GM21381 (cell line): Measurements from ENCODE around the gene INO80.

Experiments used
- ATAC-seq: cut with Tn5 transposase; IDR thresholded peaks from one replicate; pipeline ENCODE4 v1.9.1; 2021; ENCODE audit warnings: mild to moderate bottlenecking, moderate library complexity; ENCODE audit not compliant: unreplicated experiment

The INO80 gene

DNA sequence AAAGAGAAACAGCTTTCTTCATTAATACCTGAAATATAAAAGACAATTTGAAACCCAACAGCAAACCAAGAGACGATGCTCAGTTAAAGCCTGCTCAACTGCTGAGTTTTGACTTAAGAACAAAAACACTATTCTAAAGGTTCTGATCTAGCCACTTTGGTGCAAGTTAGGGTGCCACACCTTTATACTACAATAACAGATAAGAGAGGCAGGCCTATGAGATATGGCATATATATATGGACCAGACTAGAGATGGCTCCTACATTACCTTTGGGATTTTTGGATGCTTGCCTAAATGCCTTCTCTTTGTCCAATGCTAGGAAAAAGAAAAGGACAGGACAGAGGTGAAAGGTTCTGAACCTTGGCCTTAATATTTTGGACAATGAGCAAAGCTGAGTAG is 68.6 kb downstream of the INO80 start:
- ATAC-seq: no peak

DNA sequence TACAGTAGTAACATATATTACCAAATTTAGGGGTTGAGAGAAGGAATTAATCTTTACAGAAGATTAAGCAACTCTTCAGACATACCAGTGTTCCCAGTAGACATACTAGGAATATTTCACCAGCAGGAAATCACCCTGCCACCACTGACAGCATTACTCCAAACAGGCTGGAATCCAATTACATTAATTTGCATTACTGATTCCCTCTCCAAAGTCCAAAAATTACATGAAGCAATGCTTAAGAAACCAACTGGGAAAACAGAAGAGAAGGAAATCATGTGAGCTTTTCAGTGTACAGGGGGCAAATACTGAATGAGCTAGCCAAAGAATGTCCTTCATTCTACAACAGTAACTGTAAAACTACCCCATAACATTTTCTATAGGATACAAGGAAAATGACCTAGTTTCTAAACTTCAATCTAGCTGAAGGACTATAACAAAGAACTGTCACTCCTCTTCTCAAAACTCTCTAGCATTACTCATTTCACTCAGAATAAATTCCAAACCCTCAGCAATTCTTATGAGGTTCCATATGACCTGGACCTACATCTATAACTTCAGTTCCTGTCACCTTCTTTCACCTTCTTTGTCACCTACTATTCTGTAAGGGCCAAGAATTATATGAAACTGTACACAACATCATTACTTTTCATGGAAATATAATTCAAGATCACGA is 72.7 kb downstream of the INO80 start:
- no peak for ATAC-seq

DNA sequence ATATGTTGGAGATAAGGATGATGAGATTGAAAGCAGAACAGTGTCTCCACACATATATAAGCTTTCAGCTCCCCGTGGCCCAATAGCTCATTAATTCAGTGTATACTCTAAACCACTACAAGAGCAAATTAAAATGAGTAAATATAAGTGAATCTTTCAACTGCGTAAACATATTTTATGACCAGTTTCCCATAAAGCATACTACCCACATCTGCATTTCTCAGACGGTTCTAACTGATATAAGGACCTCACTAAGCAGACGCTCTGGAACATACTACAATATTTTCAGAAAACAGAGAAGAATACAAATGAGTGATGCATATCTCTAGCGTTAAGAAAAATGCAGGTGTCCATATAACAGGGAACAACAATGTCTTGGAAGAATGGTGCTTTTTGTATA is 73.2 kb downstream of the INO80 start:
- ATAC-seq: no peak

DNA sequence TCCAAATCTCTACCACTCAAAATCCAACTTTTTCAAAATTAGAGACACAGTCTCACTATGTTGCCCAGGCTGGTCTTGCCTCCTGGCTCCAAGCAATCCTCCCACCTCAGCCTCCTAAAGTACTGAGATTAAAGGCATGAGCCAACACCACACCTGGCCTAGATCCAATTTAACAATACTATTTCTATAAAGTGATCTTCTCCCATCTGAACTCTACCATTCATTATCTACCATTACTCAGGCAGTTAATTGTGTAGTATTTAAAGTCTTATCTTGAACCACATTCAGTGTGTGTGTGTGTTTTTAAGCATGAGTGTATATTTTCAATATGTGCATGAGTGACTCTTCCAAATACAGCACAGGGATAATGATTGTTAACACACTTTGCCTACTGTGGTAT is 77.0 kb downstream of the INO80 start:
- ATAC-seq: no peak

DNA sequence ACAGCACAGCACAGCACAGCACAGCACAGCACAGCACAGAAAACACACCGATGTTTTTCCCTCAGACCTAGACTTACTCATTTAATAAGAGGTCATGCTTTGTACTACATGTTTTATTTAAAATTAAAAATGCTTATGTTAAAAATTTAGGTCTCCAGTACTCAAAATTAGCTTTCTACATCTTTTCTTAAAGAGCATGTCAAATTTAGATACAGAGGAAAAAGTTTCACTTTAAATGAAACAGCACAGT is 84.1 kb downstream of the INO80 start:
- ATAC-seq: no peak

DNA sequence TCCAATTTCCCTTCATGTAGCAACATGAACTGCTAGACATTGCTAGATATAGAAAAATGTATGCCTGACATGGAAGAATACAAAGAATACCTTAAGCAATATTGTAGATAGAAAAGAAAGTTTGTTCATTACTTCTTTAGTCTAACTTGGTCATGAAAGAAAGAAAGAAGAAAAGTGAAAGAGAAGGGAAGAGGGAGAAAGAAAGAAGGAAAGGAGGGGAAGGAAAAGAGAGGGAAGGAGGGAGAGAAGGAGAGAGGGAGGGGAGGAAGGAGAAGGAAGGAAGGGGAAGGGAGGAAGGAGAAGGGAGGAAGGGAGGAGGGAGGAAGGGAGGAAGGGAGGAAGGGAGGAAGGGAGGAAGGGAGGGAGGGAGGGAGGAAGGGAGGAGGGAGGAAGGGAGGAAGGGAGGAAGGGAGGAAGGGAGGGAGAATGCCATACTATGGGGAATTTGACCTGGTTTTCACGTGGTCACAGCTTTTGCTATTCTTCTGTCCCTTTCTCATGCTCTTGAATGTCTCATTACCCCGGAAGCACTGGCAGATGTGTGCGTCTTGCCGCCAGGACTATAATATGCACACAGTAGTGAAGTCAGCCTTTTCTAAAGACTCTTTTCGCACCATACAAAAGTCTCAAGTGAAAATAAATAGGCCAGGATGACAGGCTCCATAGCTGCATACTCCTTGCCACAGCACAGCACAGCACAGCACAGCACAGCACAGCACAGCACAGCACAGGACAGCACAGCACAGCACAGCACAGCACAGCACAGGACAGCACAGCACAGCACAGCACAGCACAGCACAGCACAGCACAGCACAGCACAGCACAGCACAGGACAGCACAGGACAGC is 84.6 kb downstream of the INO80 start:
- ATAC-seq: no peak

DNA sequence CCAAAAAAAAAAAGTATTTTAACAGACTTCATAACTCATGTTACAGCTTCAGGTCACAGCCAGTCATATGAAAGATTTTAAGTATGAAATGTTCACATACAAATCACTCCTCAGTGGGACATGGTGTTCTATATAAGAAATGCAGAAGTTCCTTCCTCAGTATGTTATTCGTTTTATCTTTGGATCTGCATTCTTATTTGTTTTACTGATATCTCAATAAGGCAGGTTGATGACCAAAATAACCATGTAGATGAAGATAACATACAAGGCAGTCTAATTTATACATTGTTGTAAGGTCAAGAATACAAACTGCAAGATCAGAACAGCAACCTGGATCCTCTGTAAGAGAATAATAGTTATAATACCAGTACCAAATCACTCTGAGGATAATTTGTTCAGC is 87.2 kb downstream of the INO80 start:
- no peak for ATAC-seq

DNA sequence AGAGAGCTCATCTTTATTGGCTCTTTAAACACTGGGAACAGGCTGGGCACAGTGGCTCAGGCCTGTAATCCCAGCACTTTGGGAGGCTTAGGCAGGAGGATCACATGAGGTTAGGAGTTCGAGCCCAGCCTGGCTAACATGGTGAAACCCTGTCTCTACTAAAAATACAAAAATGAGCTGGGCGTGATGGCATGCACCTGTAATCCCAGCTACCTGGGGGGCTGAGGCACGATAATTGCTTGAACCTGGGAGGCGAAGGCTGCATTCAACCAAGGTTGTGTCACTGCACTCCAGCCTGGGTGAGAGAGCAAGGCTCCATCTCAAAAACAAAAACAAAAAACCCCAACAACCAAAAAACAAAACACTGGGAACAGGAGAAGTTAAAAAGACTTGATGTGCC is 90.7 kb downstream of the INO80 start:
- ATAC-seq: no peak

DNA sequence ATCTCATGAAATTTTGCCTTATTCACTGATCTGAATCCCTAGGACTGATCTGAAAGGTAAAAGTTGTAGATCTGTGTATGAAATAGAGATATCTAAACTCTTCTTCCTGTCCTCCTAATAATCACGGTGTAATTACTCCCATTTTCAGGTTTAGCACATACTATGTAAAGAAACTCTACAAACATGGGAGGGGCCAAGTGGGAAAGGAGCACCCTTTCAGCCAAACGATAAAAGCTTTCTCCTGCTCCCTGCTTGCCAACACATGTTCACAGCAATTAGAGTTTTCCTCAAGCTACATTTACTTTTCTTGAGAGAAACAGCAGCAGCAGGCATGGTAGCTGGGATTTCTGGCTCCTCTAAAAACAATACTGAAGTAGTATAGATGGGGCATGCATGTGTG is 91.2 kb downstream of the INO80 start:
- ATAC-seq: no peak

DNA sequence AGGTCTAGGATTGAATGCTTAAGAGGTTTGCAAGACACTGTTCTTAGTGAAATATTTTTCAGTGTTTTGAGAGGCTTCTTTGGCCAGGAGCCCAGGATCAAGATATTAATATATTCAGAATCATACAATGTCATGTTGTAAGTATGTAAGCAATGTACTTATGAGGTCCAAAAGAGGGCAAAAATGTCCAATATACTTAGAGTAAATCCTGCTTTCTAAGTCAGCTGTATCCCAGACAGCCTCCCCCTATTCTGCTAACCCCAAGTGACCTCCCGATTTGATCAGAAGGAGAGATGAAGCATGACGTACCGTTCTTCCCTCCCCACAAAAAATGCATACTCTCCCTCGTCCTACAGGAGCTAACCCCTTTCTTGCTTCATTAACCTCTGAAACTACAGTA is 91.9 kb downstream of the INO80 start:
- ATAC-seq: no peak

DNA sequence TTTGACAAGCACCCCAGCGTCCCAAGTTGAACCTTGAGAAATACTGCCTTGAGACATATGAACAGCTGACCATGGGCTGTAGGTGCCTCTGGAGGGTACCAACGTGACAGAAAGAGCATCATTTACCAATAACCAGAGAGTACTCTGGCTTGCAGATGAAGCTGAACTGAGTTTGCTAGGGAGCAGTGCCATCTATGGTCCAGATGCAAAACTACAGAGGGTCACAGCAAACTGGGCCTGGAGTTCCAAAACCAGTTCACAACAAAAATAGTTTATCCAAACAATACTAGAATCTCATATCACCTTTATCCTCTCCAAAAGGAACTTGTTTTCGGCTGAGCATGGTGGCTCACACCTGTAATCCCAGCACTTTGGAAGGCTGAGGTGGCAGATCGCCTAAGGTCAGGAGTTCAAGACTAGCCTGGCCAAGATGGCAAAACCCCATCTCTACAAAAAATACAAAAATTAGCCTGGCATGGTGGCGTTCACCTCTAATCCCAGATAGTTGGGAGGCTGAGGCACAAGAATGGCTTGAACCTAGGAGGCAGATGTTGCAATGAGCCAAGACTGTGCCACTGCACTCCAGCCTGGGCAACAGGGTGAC is 93.5 kb downstream of the INO80 start:
- ATAC-seq: no peak

DNA sequence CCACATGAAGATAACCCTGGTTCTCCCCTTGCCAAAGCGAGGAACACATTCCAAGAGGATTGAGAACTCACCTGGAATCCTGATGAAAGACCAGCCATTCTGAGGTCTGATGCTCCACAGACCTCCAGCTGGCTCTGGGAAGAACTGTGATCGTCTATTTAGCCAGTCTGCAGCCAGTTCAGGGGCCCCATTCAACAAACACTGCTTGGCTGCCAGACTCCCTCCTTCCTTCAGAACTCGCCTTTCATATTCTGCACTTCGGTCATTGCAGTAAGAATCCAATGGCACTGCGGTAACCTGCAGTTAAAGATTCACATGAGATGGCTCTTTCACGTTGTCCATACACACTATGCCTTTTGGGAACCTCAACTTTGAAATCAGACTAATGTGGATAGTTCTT is 95.3 kb downstream of the INO80 start:
- ATAC-seq: no peak

DNA sequence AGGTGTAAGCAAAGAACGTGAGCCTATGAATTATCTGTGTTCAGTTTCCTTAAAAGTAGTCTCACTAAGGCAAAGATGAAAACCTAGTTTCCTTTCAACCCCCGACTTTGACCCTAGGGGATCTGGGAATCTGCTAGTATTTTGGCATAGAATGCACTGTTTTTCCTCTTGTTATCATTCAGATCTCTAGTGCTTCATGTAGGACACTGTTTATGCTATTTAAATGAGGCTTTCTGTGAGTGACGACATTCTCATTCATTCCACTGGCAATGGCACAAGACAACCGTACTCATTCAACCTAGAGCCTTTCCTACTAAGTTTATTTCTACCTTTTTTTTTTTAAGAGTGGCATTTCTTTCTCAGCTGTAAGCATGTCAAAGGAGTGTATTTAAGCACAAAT is 95.8 kb downstream of the INO80 start:
- no peak for ATAC-seq

DNA sequence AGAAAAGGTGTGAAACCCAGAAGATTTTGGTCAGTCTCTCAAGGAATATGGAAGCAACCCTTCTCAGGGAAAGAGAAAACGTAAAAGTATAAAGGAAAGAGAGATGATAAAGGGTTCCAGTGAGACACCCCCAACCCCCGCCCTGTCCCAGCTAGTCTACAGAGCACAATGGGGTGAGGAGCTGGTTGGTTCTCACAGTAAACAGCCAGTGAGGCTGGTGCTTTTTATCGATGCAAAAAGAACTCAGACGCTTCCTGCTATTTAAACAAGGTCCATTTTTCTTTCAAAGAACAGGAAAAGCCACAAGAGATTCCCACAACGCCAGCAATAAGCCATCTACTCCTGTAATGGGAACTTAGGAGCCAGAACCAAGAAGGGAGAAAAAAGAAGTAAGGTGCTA is 96.9 kb downstream of the INO80 start:
- no peak for ATAC-seq

DNA sequence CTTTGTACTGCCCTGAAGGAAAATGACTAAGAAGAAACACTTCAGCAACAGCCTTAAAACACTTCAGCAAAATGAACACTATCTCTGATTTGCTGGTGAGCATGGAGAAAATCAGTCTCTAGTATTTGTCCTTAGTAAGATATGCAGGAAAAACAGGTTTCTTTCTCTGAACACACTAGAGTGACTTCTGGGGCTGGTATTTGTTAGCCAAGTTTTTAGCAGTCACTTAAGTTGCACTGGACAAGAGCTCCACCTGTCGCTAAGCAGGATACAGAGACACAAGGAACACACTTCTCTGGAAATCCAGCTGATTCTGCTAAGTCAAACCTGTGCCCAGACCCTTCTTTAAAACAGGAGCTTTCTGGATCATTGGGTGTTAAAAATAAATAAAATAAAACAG is 97.5 kb downstream of the INO80 start:
- ATAC-seq: no peak

DNA sequence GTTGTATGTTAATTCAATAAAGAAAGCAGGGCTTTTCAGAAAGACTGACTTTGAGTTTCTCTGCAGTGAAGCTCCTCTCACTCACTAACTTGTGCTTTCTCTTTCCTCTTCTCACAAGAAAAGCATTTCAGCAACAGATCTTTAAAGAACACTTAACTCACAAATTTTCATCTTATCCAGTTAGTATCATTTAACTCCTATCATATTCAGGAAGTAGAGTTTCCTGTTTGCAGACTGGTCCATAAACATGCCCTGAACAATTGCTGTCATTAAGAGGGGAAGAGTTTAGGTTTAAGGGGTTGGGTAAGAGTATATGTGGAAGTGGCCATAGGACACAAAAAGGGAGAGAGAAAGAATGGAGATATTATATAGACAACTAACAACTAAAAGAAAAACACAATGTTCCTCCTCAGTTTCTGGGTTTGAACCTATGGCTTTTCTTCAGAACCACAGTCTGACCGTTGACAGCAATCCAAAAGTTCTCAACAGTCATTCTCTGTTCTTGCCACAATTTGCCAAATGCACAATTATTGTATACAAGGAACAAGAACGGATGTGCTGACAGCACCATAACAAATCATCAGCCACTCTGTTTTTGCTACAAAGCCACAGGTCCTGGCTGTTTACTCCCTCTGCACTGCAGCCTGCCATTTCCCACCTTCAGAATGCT is 98.9 kb downstream of the INO80 start:
- no peak for ATAC-seq

DNA sequence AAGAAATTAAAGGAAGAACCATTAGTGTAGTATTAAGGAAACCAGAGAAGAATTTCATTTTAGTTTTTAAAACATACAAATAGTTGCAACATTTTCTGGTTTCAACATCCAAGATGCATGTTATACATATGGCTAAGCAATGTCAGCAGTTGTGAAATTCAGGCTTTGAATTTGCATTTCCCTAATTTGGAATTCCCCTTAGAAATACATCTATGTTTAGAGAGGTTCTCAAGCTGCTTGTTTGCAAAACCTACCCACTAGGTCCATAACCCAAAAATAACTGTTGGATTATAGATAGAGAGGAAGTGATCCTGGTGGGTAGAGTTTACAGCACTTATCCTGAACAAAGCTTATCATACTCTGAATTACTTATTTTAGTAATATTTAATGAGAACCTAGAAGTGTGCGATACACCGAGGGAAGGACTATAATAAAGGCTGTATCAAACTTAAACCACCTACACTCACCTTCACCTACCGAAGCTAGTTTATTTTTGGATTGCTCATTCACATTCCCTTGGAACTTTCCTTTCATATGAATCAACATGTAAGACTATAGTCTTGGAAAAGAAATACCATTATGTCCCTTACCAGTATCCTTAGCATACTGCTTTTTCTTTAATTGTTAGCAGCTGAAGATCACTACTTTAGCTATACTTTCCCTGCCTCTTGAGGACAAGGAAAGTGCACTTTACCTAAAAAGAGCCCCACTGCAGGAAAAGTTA is 102.2 kb downstream of the INO80 start:
- ATAC-seq: no peak

DNA sequence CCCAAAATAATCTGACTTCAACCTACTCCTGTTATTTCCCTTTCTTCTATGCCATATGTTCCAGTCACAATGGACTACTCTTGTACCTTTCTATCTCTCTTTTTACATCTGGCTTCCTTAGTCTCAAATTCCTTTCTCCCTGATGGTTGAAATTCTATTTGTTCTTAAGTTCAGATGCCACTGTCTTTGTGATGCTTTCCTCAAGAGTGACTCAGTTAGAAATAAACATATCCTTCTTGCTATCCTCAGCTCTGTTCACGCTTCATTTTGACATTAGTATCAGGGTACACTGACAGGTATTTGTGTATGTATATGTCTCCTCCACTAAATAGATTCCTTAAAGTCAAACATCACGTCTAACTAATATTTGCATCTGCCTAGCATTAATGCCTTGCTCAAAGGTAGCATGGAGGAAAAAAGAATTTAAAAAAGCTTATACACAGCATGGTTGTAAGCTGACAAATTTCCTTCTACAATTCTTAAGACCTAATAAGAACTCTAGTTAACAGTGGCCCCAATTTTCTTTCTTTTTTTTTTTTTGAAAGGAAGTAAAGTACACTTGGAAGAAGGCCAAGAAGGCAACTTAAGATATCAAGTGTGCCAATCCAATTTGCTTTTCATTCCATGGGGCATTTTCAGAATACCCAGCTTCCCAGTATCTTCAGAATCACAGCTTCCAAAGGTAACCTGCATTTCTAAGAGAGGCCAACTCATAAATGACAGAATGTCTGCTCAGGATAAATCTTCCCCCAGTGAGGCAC is 104.8 kb downstream of the INO80 start:
- no peak for ATAC-seq

DNA sequence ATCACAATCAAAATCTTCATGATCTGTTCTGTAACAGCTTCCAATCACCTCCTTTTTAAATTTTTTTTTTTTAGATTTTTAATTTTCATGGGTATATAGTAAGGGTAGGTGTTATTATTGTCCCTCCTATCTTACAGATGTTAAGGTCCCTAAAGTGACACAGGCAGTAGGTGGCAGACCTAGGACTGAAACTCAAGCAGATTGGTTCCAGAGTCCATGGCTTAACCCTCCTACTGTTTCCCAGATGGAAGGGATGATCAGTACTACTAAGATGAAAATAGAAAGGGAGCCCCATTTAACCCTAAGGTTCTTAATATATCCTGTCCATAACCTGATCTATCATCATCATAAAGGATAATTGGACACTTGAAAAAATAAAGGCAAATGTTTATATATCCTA is 105.7 kb downstream of the INO80 start:
- ATAC-seq: no peak

DNA sequence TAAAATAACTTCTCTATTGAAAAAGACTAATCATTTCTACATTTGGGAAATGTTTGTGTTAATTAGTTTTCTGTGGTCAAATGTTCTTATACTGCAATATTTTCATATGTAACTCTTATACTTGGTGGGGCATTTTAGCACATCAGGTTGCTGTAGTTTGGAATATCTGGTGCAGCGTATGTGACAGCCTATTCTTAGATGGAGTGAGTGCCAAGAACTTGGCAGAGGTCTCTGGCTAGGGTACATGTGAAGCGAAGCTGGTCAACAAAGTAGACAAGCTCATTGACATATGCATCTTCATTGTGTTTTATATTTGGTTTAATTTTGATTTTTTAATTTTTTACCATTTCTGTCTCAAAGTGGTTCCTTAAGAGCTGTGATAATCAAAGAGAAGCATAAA is 109.6 kb downstream of the INO80 start:
- ATAC-seq: no peak

DNA sequence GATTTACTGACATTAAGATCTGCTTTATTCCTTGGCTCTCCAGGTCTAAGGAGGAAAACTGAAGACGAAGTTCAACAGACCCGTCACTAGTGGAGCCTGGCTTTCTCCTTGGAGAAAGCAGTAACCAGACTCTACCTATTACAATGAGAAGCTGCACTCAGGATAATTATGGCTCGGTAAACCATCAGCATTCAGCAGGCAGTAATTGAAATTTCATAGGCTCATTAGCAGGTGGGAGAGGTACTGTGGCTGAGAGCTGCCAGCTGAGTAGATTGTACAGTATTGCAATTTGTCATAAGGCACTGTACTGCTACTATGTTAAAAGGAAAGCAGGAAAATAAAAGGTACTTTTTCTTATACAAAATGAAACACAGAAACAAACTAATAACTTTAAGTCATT is 111.6 kb downstream of the INO80 start:
- no peak for ATAC-seq
